GM10847 (cell line): Measurements from ENCODE around the gene VWF.

Experiments
- POLR2A ChIP-seq: IDR thresholded peaks from 2 replicates; pipeline ENCODE4 v1.6.1; 2011; ENCODE audit not compliant: insufficient read length; ENCODE audit errors: extremely low read depth

VWF gene

GRCh38 chr12:6124411-6125309 lies at the start of gene VWF:
Gene VWF, minus strand, starts transcription at chr12:6124670. Its CDS starts 1,474 bp downstream, at chr12:6123196.
- TF ChIP-seq POLR2A, result no peak

GRCh38 chr12:6172862-6173261 lies 48.4 kb upstream of the VWF start:
- TF ChIP-seq POLR2A, result no peak

- no peak for TF ChIP-seq POLR2A
Observed at GRCh38 chr12:6172086-6172485, 47.6 kb upstream of the VWF start.

- no peak for TF ChIP-seq POLR2A
Observed at GRCh38 chr12:6171409-6172015, 47.0 kb upstream of the VWF start.

GRCh38 chr12:6167327-6168280 lies 43.1 kb upstream of the VWF start:
- peak; percentile 3 for TF ChIP-seq POLR2A

- no peak for TF ChIP-seq POLR2A
Observed at GRCh38 chr12:6166808-6167207, 42.3 kb upstream of the VWF start.

GRCh38 chr12:6165395-6165794 lies 40.9 kb upstream of the VWF start:
- TF ChIP-seq POLR2A, result no peak

- TF ChIP-seq POLR2A, result no peak
Observed at GRCh38 chr12:6163416-6164060, 39.1 kb upstream of the VWF start.

- no peak for TF ChIP-seq POLR2A
Observed at GRCh38 chr12:6161124-6161882, 36.8 kb upstream of the VWF start.

GRCh38 chr12:6158749-6159148 lies 34.3 kb upstream of the VWF start:
- TF ChIP-seq POLR2A, result no peak

- TF ChIP-seq POLR2A, result no peak
Observed at GRCh38 chr12:6158255-6158654, 33.8 kb upstream of the VWF start.

GRCh38 chr12:6157482-6157881 lies 33.0 kb upstream of the VWF start:
- no peak for TF ChIP-seq POLR2A

- TF ChIP-seq POLR2A, result no peak
Observed at GRCh38 chr12:6154730-6155459, 30.4 kb upstream of the VWF start.
